NCI-H2029 (cell line): Measurements from ENCODE around the gene EPB41L4B.
A peak's percentile ranks its signal among the peaks of the same experiment; 100 is the strongest.
"Not testable (repeated sequence)": the region's sequence is repeated elsewhere in the genome, so short reads cannot be mapped to it uniquely, and the experiment has no call there.

Source experiments
- DNase-seq: peaks from one replicate; lab custom pipeline; 2025; lab: John Stamatoyannopoulos, UW

EPB41L4B gene

DNA sequence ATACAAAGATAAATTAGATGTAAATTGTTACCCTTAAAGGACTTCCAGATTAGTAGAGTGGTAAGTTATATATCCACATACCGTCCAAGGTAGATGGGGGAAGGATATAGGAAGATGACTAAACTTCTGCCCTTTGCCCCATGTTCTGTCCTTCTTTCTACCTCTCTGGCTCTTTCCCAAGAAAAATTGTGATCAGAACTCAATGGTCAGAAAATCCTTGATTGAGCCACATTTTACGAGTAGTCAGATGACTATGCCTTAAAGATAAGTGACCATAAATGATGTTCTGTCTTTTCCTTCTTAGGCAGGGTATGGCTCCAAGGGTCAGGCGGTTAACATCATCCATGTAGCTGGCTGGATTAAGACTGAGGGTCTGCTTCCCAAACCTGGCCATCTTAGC, 158.2 kb downstream of the EPB41L4B start:
- DNase-seq, result no peak

- no peak for DNase-seq
These were observed 159.4 kb downstream of the EPB41L4B start for GRCh38 chr9:109161471-109161870.

DNA sequence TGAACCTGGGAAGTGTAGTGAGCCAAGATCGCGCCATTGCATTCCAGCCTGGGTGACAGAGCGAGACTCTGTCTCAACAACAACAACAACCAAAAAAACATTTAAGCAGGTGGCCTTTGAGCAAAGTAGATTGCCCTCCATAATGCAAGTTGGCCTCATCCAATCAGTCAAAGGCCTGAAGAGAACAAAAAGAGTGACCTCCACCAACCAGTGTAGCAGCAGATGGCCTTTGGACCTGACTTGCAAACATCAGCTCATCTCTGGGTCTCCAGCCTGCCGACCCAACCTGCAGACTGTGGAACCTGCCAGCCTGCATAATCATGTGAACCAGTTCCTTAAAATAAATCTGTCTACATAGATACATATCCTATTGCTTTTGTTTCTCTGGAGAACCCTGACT, 161.3 kb downstream of the EPB41L4B start:
- DNase-seq, result no peak

GRCh38 chr9:109158651-109159050, 162.2 kb downstream of the EPB41L4B start:
- no peak for DNase-seq

GRCh38 chr9:109156708-109157107, 164.2 kb downstream of the EPB41L4B start:
- DNase-seq, result no peak

- no peak for DNase-seq
These were observed 169.8 kb downstream of the EPB41L4B start for GRCh38 chr9:109150925-109151545.

DNA sequence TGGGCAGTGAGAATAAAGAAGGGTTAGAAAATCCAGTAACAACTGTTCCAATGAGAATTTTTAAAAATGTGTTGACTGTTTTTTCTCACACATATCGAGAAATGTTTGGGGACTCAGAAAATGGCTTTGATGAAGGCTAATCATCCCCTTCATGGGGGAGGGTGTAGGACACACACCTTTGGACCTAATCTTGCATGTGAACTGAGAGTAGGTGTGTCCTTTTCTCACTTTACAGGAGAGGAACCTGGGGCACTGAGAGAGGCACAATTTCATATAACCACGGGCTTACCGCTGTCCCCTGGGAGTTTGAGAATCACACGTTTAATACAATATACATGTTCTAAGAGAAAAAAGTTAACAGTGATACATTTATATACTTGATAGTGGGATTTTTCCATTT, 171.1 kb downstream of the EPB41L4B start:
- DNase-seq, result no peak

DNA sequence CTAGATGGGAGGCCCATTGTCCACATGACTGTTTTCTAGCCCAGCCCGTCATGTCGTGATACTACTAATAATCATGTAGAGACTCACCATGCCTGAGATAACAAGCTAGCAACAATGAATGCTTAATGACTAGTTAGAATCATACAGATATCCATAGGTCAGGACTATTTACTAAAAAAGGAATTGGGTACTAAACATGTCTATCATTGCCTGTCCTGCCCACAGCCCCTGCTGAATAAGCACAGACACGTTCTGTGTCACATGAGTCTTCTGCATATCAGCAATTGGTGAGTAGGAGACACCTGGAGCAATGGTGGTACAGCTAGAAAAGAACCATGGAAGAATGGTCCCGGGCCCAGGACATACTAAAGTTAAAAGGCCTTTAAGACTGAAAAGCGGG, 171.8 kb downstream of the EPB41L4B start:
- no peak for DNase-seq

DNA sequence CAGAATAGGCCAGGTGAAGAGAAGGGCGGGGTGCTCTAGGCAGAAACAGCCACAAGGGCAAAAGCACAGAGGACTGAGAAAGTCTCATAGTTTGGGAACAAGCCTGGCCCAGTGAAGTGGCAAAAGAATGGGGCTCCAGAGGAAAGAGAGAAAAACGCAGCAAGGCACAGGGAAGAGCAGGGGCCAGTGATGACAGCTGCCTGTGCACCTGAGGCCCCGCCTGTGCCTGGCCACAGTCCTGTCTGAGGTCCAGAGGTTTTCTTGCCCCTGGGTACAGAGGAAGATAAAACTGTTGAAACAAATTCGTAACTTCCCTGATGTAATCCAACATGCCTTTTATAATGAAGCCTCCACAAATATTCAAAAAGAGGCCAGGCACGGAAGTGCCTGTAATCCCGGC, 175.8 kb downstream of the EPB41L4B start:
- DNase-seq, result no peak

GRCh38 chr9:109143881-109144562, 176.8 kb downstream of the EPB41L4B start:
- peak; percentile 25 for DNase-seq

GRCh38 chr9:109141375-109141774, 179.5 kb downstream of the EPB41L4B start:
- no peak for DNase-seq

DNA sequence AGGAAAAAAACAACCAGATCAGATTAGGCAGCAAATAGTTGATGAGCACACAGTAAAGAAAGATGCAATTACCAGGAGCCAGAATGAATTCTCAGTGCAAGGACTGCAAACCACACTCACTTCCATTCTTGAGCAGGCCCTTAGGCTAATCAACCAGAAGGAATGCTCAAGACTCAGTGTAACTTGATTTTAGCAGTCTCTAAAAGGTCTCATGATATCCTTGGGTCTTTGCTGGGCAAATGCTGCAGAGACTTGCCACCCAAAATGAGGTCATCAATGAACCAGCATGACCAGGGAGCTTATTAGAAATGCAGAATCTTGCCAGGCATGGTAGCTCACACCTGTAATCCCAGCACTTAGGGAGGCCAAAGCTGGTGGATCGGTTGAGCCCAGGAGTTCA, 181.0 kb downstream of the EPB41L4B start:
- DNase-seq, result no peak

DNA sequence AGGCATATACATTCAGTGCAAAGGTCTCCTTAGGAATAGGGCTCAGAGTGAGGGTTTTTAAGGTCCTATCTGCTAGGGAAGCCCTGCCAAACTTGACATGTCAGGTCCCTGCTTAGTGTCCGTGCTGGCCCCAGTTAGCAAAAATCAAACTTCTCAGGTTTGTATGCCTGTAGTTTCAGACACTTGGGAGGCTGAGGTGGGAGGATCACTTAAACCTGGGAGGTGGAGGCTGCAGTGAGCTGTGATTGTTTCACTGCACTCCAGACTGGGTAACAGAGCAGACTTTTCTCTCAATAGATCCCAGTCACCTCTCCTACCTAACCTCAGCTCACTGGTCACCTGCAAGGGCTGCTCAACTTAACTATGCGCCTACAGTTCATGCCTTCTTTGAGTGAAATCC, 182.4 kb downstream of the EPB41L4B start:
- DNase-seq, result no peak

- DNase-seq, result no peak
These were observed 186.7 kb downstream of the EPB41L4B start for GRCh38 chr9:109134167-109134578.

DNA sequence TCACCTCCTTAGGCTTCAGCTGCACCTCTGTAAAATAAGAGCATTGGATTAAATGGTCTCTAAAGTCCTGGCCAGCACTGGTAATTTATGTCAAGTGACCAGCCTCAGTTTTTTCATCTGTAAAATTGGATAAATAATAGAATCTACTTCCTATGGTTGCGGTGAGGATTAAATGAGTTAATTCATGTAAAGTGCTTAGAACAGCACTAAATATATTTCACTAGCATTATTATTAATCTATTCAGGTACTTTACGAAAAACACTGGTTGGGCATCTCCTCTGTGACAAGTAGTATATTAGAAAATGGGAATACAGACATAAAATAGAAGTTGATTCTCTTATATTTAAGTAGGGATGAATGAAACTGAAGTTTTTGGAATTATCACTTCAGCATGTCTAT, 187.3 kb downstream of the EPB41L4B start:
- DNase-seq, result no peak

GRCh38 chr9:109132567-109133021, 188.3 kb downstream of the EPB41L4B start:
- no peak for DNase-seq

DNA sequence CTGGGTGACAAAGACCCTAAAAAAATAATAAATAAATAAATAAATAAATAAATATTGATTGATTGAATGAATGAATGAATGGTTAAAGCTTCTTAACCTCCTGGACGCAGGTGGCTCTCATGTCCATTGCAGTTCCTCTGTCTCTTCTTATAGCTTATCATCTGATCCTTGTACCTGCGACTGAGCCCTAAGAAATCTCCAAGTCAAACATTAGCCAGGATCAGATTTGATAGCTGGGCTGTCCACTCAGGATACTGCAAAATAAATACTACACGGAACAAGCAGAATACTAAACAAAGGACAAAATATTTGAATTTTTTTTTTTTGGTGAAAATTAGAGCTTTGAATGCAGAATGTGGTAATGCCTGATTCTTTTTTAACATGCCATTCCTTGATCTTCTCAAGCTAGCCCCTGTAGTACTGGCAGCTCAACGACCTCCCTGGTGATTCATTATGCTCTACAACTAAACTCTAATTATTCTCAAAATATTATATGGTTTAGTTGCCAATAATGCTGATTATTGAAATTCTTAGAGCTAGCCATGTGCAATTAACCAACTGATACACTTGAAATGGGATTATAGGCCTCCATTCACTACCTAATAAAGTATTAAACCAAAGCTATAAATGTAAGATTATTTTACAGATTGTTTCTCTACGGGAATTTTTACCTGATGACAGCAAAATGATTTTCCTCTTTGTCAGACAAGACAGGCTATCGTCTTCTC, 191.2 kb downstream of the EPB41L4B start:
- no peak for DNase-seq

DNA sequence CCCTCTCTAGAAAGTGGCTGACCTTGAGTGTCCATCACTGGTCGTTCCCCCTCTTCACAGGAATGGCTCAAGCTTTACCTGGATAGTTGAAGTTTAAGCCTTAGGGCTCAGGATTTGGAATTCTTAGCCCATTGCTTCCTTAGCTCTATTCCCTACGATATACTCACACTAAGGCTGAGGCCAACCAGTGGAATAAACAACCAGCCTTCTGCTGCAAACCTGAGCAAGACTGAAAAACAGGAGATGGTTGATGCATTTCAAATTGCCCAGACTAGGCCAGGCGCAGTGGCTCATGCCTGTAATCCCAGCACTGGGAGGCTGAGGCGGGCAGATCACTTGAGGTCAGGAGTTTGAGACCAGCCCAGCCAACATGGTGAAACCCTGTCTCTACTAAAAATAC, 194.2 kb downstream of the EPB41L4B start:
- DNase-seq, result not testable (repeated sequence)

DNA sequence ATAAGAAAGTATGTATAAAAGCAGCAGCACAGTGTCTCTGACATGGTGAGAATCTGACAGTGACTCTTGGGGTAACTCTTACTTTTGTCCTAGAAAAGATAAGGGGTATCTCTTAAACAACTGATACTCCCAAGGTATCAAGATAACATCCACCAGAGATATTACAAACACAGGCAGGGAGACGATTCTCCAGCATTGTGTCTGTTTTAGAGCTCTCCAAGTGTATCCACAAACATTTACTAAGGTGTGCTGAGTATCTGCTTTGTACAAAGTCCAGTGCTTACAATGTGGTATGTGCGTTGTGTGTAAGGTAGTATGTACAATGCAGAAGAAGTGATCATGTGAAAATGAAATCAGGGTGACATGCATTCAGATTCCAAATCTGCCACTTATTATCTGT, 196.7 kb downstream of the EPB41L4B start:
- DNase-seq, result no peak

DNA sequence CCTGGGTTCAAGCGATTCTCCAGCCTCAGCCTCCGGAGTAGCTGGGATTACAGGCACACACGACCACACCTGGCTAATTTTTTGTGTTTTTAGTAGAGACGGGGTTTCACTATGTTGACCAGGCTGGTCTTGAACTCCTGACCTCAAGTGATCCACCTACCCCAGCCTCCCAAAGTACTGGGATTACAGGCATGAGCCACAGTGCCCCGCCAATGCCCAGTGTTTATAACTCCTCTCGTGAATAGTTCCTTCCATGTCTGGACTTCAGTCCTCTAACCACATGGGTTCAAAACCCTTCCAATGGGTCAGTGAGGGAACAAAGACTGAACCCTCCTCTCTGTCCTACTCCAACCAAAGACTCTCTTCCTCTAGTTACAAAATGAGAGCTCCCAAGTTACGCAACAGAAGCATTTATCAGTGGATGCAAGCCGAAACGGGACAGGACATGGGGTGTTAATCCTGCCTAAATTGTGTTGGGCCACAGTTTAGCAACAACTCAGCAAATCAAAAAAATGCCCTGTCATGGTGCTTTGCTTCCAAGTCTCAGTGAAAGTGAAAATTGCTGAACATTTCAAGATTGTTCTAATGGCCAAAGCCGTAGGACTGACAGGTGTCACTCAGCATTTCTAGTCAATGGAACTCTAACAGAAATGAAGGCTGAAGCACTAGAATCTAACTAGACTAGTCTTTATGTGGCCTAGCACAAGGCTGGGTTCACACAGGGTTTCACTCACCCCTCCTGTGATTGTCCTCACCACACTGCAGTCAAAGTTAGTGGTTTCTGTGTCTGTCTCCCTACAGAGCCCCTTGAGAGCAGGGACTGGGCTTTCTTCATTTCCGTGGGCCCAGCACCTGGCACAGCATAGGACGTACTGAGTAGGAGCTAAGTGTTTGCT, 197.9 kb downstream of the EPB41L4B start:
- DNase-seq, result no peak
